Suppressor macrophage treated with lipopolysaccharide for 4 hours (primary cell): ENCODE measurements around the gene NFIA.

Experiments used
- DNase-seq: peaks from one replicate; pipeline ENCODE4 v3.0.0-alpha.2; 2020

The NFIA gene

GRCh38 chr1:61472876-61473275 is 390.5 kb downstream of the NFIA start:
- no peak for DNase-seq

- DNase-seq: no peak
These were observed 392.0 kb downstream of the NFIA start for GRCh38 chr1:61474269-61474817.

GRCh38 chr1:61474963-61475362 is 392.6 kb downstream of the NFIA start:
- no peak for DNase-seq

GRCh38 chr1:61477301-61477700 is 394.9 kb downstream of the NFIA start:
- no peak for DNase-seq

GRCh38 chr1:61480273-61480935 is 398.0 kb downstream of the NFIA start:
- DNase-seq: no peak

GRCh38 chr1:61481315-61481715 is 399.0 kb downstream of the NFIA start:
- DNase-seq: peak; percentile 21

GRCh38 chr1:61482170-61482734 is 399.9 kb downstream of the NFIA start:
- no peak for DNase-seq

GRCh38 chr1:61486783-61487536 is 404.6 kb downstream of the NFIA start:
- DNase-seq: no peak

- DNase-seq: no peak
These were observed 405.4 kb downstream of the NFIA start for GRCh38 chr1:61487801-61488200.

- DNase-seq: peak; percentile 25
These were observed 408.6 kb downstream of the NFIA start for GRCh38 chr1:61490924-61491323.

- no peak for DNase-seq
These were observed 409.1 kb downstream of the NFIA start for GRCh38 chr1:61491497-61491896.

- DNase-seq: no peak
These were observed 411.6 kb downstream of the NFIA start for GRCh38 chr1:61494000-61494399.

GRCh38 chr1:61496501-61496900 is 414.1 kb downstream of the NFIA start:
- no peak for DNase-seq

- no peak for DNase-seq
These were observed 414.7 kb downstream of the NFIA start for GRCh38 chr1:61497013-61497412.

GRCh38 chr1:61498342-61498741 is 416.0 kb downstream of the NFIA start:
- DNase-seq: no peak

- DNase-seq: peak; percentile 37
These were observed 419.9 kb downstream of the NFIA start for GRCh38 chr1:61501971-61502916.

- no peak for DNase-seq
These were observed 421.9 kb downstream of the NFIA start for GRCh38 chr1:61504305-61504704.

GRCh38 chr1:61504852-61505390 is 422.6 kb downstream of the NFIA start:
- DNase-seq: peak; percentile 19

GRCh38 chr1:61506236-61506635 is 423.9 kb downstream of the NFIA start:
- no peak for DNase-seq

- DNase-seq: no peak
These were observed 424.7 kb downstream of the NFIA start for GRCh38 chr1:61506944-61507500.
